ENCODE measurements around the gene MOSMO. TPM values are rescaled to one million over a fixed set of nuclear protein-coding genes. Genes with fewer than 3 reads are reported as not detected.
A peak's percentile ranks its signal among the peaks of the same experiment; 100 is the strongest.

Gene MOSMO
- total and polyA plus RNA-seq, 2 of the 13 experiments (the other 11 are each of a cell fraction or from before 2014, with no cell fraction given): 26.7 to 32.6 TPM

- peak; percentile 10; the same call in 1 of the 2 replicates for TF ChIP-seq MYC (CRISPR knock-in tag; IDR thresholded peaks at IDR 0.05; ENCODE audit: borderline replicate concordance)
- TF ChIP-seq DNMT1 (CRISPR knock-in tag; IDR thresholded peaks at IDR 0.05): no peak
- no peak; the same call in 1 of the 2 replicates for TF ChIP-seq KDM6A (CRISPR knock-in tag; IDR thresholded peaks at IDR 0.05; ENCODE audit: low read depth)
- TF ChIP-seq ZNF713 (CRISPR knock-in tag; IDR thresholded peaks at IDR 0.05): 0 out of 2 replicates have a peak, but pooled peaks have one; percentile 15
- TF ChIP-seq FIP1L1 (IDR thresholded peaks at IDR 0.05; ENCODE audit: borderline replicate concordance, insufficient read depth, low read depth, low read length): no peak
- TF ChIP-seq ATAD3A (CRISPR knock-in tag; IDR thresholded peaks at IDR 0.05): no peak
- TF ChIP-seq U2AF2 (IDR thresholded peaks at IDR 0.05; ENCODE audit: low read depth, low read length): no peak
- TF ChIP-seq ZBED4 (CRISPR knock-in tag; IDR thresholded peaks at IDR 0.05; ENCODE audit: borderline replicate concordance): no peak
- no peak for TF ChIP-seq ZBTB10 (CRISPR knock-in tag; IDR thresholded peaks at IDR 0.05; ENCODE audit: borderline replicate concordance)
- TF ChIP-seq ZNF674 (CRISPR knock-in tag; IDR thresholded peaks at IDR 0.05; ENCODE audit: low read depth): no peak
- no peak; the same call in 1 of the 2 replicates for TF ChIP-seq ZNF556 (CRISPR knock-in tag; IDR thresholded peaks at IDR 0.05; ENCODE audit: borderline replicate concordance)
- no peak for TF ChIP-seq ZBTB7A (CRISPR knock-in tag; IDR thresholded peaks at IDR 0.05)
- TF ChIP-seq, protein P1, sequence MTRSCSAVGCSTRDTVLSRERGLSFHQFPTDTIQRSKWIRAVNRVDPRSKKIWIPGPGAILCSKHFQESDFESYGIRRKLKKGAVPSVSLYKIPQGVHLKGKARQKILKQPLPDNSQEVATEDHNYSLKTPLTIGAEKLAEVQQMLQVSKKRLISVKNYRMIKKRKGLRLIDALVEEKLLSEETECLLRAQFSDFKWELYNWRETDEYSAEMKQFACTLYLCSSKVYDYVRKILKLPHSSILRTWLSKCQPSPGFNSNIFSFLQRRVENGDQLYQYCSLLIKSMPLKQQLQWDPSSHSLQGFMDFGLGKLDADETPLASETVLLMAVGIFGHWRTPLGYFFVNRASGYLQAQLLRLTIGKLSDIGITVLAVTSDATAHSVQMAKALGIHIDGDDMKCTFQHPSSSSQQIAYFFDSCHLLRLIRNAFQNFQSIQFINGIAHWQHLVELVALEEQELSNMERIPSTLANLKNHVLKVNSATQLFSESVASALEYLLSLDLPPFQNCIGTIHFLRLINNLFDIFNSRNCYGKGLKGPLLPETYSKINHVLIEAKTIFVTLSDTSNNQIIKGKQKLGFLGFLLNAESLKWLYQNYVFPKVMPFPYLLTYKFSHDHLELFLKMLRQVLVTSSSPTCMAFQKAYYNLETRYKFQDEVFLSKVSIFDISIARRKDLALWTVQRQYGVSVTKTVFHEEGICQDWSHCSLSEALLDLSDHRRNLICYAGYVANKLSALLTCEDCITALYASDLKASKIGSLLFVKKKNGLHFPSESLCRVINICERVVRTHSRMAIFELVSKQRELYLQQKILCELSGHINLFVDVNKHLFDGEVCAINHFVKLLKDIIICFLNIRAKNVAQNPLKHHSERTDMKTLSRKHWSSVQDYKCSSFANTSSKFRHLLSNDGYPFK (CRISPR knock-in tag; IDR thresholded peaks at IDR 0.05; ENCODE audit: borderline replicate concordance): no peak
- no peak for TF ChIP-seq ZNF275 (CRISPR knock-in tag; IDR thresholded peaks at IDR 0.05; ENCODE audit: borderline replicate concordance)
- no peak for TF ChIP-seq CREB1 (IDR thresholded peaks at IDR 0.05)
- no peak for TF ChIP-seq CREB1 (CRISPR knock-in tag; IDR thresholded peaks at IDR 0.05)
- no peak for TF ChIP-seq ZNF333 (CRISPR knock-in tag; IDR thresholded peaks at IDR 0.05; ENCODE audit: borderline replicate concordance)
Observed at GRCh38 chr16:21996923-21997696, 10.8 kb upstream of the MOSMO start (continued).

All from HepG2 (cell line).